ENCODE results near the gene OSBPL8. TPM values are rescaled to one million over a fixed set of nuclear protein-coding genes. Genes with fewer than 3 reads are reported as not detected.

OSBPL8 gene
- total and polyA plus RNA-seq, 2 experiments from 2014 or later: 78.0 to 124 TPM

GRCh38 chr12:76450690-76451089 lies 108.9 kb downstream of the OSBPL8 start (continued):
- no peak for TF ChIP-seq REST (IDR thresholded peaks at IDR 0.05; ENCODE audit: unreplicated experiment)
- no peak for TF ChIP-seq POLR2AphosphoS5 (IDR thresholded peaks at IDR 0.05; ENCODE audit: low read depth)
- TF ChIP-seq JUNB (IDR thresholded peaks at IDR 0.05; ENCODE audit: unreplicated experiment): no peak
- TF ChIP-seq NANOG (IDR thresholded peaks at IDR 0.05; ENCODE audit: borderline replicate concordance): no peak
- TF ChIP-seq CTCF (conservative IDR thresholded peaks at IDR 0.05; ENCODE audit: low read depth in 2 of 2): no peak

DNA sequence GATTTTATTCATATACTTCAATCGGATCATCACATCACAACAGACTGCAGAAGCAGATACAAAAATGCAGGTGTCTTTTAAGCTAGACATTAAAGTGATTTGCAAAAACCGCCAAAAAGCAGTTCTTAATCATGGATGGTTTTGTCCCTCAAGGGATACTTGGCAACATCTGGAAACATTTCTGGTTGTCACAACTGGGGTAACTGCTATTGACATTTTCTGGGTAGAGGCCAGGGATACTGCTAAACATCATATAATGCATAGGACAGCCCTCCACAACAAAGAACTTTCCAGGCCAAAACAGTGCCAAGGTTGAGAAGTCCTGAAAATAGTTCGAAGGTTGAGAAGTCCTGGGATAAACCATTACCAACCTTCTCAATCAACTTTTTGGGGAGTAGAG lies 109.6 kb downstream of the OSBPL8 start:
- no peak overlapping the region for H3K4me3 Mint-ChIP-seq
- Histone ChIP-seq H2AFZ (no peak overlapping the region), H3F3A (replicated peaks; ENCODE audit: low read depth) (no peaks in the 10 kb centered on the region), H3K27ac (ENCODE audit: low read depth) (no peak overlapping the region), H4K20me1 (replicated peaks; ENCODE audit: insufficient read depth) (0 out of 2 replicates have a peak, but pooled peaks cover 3% of the 10 kb centered on the region), H3K36me3 (ENCODE audit: insufficient read depth) (no peaks in the 10 kb centered on the region), H3K79me2 (replicated peaks; ENCODE audit: insufficient read depth) (peaks cover 13% of the 10 kb centered on the region), H3K4me3 (no peak overlapping the region), H3K4me2 (no peak overlapping the region), H3K27me3 (ENCODE audit: insufficient read depth) (no peaks in the 10 kb centered on the region), H3K4me1 (ENCODE audit: insufficient read depth) (no peaks in the 10 kb centered on the region), H3K9me2 (ENCODE audit: insufficient read depth) (no peaks in the 10 kb centered on the region)
- no peaks in the 10 kb centered on the region for H3K4me1 Mint-ChIP-seq
- no peak overlapping the region for H3K27ac Mint-ChIP-seq
- ATAC-seq (no peak), DNase-seq (ENCODE audit: low spot score) (no peak)
- H3K9me3 Mint-ChIP-seq: no peaks in the 10 kb centered on the region
- H3K36me3 Mint-ChIP-seq (ENCODE audit: low read depth): peaks cover 4% of the 10 kb centered on the region; the same call in 2 of the 3 replicates
- H3K27me3 Mint-ChIP-seq (ENCODE audit: insufficient read depth, low read depth, poor library complexity): peaks cover 1% of the 10 kb centered on the region
- TF ChIP-seq NANOG (IDR thresholded peaks at IDR 0.05; ENCODE audit: borderline replicate concordance) (no peak), EZH2phosphoT487 (IDR thresholded peaks at IDR 0.05; ENCODE audit: unreplicated experiment) (no peak), CTCF (conservative IDR thresholded peaks at IDR 0.05; ENCODE audit: low read depth in 2 of 2) (no peak), JUNB (IDR thresholded peaks at IDR 0.05; ENCODE audit: unreplicated experiment) (no peak), POLR2AphosphoS5 (IDR thresholded peaks at IDR 0.05; ENCODE audit: low read depth) (no peak), CREB1 (CRISPR knock-in tag; IDR thresholded peaks at IDR 0.05; ENCODE audit: low read depth) (no peak), ZNF331 (CRISPR knock-in tag; IDR thresholded peaks at IDR 0.05; ENCODE audit: low read depth) (no peak)
- TF ChIP-seq, protein P1, sequence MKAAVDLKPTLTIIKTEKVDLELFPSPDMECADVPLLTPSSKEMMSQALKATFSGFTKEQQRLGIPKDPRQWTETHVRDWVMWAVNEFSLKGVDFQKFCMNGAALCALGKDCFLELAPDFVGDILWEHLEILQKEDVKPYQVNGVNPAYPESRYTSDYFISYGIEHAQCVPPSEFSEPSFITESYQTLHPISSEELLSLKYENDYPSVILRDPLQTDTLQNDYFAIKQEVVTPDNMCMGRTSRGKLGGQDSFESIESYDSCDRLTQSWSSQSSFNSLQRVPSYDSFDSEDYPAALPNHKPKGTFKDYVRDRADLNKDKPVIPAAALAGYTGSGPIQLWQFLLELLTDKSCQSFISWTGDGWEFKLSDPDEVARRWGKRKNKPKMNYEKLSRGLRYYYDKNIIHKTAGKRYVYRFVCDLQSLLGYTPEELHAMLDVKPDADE (IDR thresholded peaks at IDR 0.05): no peak
- TF ChIP-seq, protein P2, sequence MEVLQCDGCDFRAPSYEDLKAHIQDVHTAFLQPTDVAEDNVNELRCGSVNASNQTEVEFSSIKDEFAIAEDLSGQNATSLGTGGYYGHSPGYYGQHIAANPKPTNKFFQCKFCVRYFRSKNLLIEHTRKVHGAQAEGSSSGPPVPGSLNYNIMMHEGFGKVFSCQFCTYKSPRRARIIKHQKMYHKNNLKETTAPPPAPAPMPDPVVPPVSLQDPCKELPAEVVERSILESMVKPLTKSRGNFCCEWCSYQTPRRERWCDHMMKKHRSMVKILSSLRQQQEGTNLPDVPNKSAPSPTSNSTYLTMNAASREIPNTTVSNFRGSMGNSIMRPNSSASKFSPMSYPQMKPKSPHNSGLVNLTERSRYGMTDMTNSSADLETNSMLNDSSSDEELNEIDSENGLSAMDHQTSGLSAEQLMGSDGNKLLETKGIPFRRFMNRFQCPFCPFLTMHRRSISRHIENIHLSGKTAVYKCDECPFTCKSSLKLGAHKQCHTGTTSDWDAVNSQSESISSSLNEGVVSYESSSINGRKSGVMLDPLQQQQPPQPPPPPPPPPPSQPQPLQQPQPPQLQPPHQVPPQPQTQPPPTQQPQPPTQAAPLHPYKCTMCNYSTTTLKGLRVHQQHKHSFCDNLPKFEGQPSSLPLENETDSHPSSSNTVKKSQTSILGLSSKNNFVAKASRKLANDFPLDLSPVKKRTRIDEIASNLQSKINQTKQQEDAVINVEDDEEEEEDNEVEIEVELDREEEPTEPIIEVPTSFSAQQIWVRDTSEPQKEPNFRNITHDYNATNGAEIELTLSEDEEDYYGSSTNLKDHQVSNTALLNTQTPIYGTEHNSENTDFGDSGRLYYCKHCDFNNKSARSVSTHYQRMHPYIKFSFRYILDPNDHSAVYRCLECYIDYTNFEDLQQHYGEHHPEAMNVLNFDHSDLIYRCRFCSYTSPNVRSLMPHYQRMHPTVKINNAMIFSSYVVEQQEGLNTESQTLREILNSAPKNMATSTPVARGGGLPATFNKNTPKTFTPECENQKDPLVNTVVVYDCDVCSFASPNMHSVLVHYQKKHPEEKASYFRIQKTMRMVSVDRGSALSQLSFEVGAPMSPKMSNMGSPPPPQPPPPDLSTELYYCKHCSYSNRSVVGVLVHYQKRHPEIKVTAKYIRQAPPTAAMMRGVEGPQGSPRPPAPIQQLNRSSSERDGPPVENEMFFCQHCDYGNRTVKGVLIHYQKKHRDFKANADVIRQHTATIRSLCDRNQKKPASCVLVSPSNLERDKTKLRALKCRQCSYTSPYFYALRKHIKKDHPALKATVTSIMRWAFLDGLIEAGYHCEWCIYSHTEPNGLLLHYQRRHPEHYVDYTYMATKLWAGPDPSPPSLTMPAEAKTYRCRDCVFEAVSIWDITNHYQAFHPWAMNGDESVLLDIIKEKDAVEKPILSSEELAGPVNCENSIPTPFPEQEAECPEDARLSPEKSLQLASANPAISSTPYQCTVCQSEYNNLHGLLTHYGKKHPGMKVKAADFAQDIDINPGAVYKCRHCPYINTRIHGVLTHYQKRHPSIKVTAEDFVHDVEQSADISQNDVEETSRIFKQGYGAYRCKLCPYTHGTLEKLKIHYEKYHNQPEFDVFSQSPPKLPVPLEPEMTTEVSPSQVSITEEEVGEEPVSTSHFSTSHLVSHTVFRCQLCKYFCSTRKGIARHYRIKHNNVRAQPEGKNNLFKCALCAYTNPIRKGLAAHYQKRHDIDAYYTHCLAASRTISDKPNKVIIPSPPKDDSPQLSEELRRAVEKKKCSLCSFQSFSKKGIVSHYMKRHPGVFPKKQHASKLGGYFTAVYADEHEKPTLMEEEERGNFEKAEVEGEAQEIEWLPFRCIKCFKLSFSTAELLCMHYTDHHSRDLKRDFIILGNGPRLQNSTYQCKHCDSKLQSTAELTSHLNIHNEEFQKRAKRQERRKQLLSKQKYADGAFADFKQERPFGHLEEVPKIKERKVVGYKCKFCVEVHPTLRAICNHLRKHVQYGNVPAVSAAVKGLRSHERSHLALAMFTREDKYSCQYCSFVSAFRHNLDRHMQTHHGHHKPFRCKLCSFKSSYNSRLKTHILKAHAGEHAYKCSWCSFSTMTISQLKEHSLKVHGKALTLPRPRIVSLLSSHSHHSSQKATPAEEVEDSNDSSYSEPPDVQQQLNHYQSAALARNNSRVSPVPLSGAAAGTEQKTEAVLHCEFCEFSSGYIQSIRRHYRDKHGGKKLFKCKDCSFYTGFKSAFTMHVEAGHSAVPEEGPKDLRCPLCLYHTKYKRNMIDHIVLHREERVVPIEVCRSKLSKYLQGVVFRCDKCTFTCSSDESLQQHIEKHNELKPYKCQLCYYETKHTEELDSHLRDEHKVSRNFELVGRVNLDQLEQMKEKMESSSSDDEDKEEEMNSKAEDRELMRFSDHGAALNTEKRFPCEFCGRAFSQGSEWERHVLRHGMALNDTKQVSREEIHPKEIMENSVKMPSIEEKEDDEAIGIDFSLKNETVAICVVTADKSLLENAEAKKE (CRISPR knock-in tag; IDR thresholded peaks at IDR 0.05): no peak

All from GM23338 (cell line).